Panc1 (cell line): ENCODE data around the gene MEGF9. TPM values are rescaled to one million over a fixed set of nuclear protein-coding genes. Genes with fewer than 3 reads are reported as not detected.
A peak's percentile ranks its signal among the peaks of the same experiment; 100 is the strongest.

Source experiments
- ATAC-seq: fragments of 200-7000 bp; cut with Tn5 transposase; 2 replicates; pipeline ENCODE4 v1.9.1; 2020; ENCODE audit warnings: mild to moderate bottlenecking, moderate library complexity
- BruUV-seq: library from RNA; stranded (reverse); fragments of 400-500 nt; replicated peaks from 2 replicates; lab custom pipeline; 2021; lab: Mats Ljungman, UMichigan
- CTCF ChIA-PET: fragments of 300-600 bp; sonication (Branson Sonifier 250); formaldehyde crosslinking; loops from one replicate; lab custom pipeline; 2022; ENCODE audit warnings: antibody characterized with exemption; lab: Charles Lee
- POLR2A ChIA-PET: fragments of 300-600 bp; sonication (Branson Sonifier 250); formaldehyde crosslinking; loops from one replicate; lab custom pipeline; 2022; ENCODE audit warnings: antibody characterized with exemption; lab: Charles Lee
- DNase-seq: peaks from one replicate; pipeline ENCODE4 v3.0.0-alpha.2; 2010; ENCODE audit warnings: low read depth, low spot score
- H3K27ac ChIP-seq: 2 replicates; pipeline ENCODE4 v1.5.1; 2011; ENCODE audit warnings: mild to moderate bottlenecking, low read length, inconsistent platforms
- H3K27me3 ChIP-seq: fragments of 200-500 bp; sonication (Bioruptor generic); 2 replicates; pipeline ENCODE4 v1.6.0; 2014; ENCODE audit warnings: low read length, inconsistent platforms; ENCODE audit not compliant: control insufficient read depth, insufficient read depth
- H3K36me3 ChIP-seq: fragments of 200-500 bp; sonication (Bioruptor generic); 2 replicates; pipeline ENCODE4 v1.5.1; 2014; ENCODE audit warnings: inconsistent platforms, mild to moderate bottlenecking, low read length, moderate library complexity; ENCODE audit not compliant: control insufficient read depth, insufficient read depth
- H3K4me1 ChIP-seq: 2 replicates; pipeline ENCODE4 v1.5.1; 2011; ENCODE audit warnings: inconsistent platforms, mild to moderate bottlenecking, low read length, moderate library complexity; ENCODE audit not compliant: control insufficient read depth, insufficient read depth
- H3K4me3 ChIP-seq, 2 experiments: 2 replicates each; pipeline ENCODE4 v1.5.1; 2011 to 2012; ENCODE audit warnings: low read depth in 2 of 2, low read length in 2 of 2, mild to moderate bottlenecking in 2 of 2, inconsistent platforms in 1 of 2, moderate library complexity in 1 of 2
- H3K9me3 ChIP-seq: fragments of 200-500 bp; sonication (Bioruptor generic); 2 replicates; pipeline ENCODE4 v1.5.1; 2014; ENCODE audit warnings: low read depth, mild to moderate bottlenecking, inconsistent platforms, low read length, moderate library complexity; ENCODE audit not compliant: control insufficient read depth, insufficient read depth
- CTCF ChIP-seq: fragments of 450-650 bp; IDR thresholded peaks from 2 replicates; pipeline ENCODE4 v1.5.1; 2017; ENCODE audit warnings: mild to moderate bottlenecking
- POLR2AphosphoS5 ChIP-seq: IDR thresholded peaks from 2 replicates; pipeline ENCODE4 v1.6.1; 2012; ENCODE audit warnings: mild to moderate bottlenecking, low read depth, low read length, moderate library complexity
- REST ChIP-seq, 2 experiments: IDR thresholded peaks; 2 replicates each; pipeline ENCODE4 v1.6.1; 2011 to 2012; ENCODE audit warnings: low read depth in 2 of 2, control low read depth in 1 of 2, low read length in 1 of 2, mild to moderate bottlenecking in 1 of 2, moderate library complexity in 1 of 2; ENCODE audit not compliant: insufficient read depth in 1 of 2
- SIN3A ChIP-seq: IDR thresholded peaks from 2 replicates; pipeline ENCODE4 v1.6.1; 2012; ENCODE audit warnings: low read depth, mild to moderate bottlenecking, low read length, moderate library complexity, borderline replicate concordance; ENCODE audit not compliant: insufficient read depth
- TCF7L2 ChIP-seq: IDR thresholded peaks from 2 replicates; pipeline ENCODE4 v1.6.1; 2011; ENCODE audit warnings: mild to moderate bottlenecking, low read depth, low read length, inconsistent platforms
- in situ Hi-C: cut with HindIII; loops from 2 replicates; pipeline ENCODE4 v1.10.0; 2016; ENCODE audit warnings: low sequenced_read_pairs, low pct_unique_long_range_greater_than_20kb
- intact Hi-C: fragments of 100-400 bp; cut with micrococcal nuclease; formaldehyde crosslinking; loops from one replicate; pipeline ENCODE4 v1.10.0; 2022; ENCODE audit not compliant: unreplicated experiment
- total RNA-seq: library from RNA; stranded (reverse); gene quantifications from one replicate; pipeline ENCODE4 v1.2.1, GENCODE V29; 2021; ENCODE audit not compliant: unreplicated experiment

The MEGF9 gene
- total RNA-seq, 1 experiment from 2014 or later, result 6.3 TPM

DNA sequence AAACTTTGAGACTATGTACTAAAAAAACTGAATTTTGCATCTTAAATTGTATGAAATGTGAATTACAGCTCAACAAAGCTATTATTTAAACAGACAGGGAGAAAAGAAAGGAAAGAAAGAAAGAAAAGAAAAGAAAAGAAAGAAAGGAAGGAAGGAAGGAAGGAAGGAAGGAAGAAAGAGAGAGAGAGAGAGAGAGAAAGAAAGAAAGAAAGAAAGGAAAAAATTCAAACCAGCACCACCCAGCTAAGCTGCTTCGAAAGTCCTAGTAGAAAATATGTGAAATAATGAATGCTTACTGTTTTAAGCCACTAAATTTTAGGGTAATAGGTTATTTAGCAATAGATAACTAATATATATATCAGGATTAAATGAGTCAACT is 102.6 kb downstream of the MEGF9 start:
- no peak for TF ChIP-seq POLR2AphosphoS5
- no peak for TF ChIP-seq SIN3A
- no peak for TF ChIP-seq REST (IDR thresholded peaks at IDR 0.05; ENCODE audit: insufficient read depth in 1 of 2, low read depth in 2 of 2, low read length in 1 of 2)
- no peak for TF ChIP-seq TCF7L2
- no peak for TF ChIP-seq CTCF
- no peak for DNase-seq
- Histone ChIP-seq H3K9me3 (no peaks in the 10 kb centered on the region), H3K4me3 (no peak overlapping the region), H3K27me3 (no peaks in the 10 kb centered on the region), H3K36me3 (no peaks in the 10 kb centered on the region), H3K4me1 (no peaks in the 10 kb centered on the region), H3K27ac (no peak overlapping the region)
- no TSS peak for BruUV-seq
- intact Hi-C loops, result no loop called here
- ChIA-PET CTCF (interaction anchor here (0.6 to 0.9 kb wide), 2 partner anchors 14 to 141 kb away, joined by 4 read pairs; no protein-coding TSS in a partner anchor), POLR2A (interaction anchor here (0.6 kb wide), 1 partner anchor 43 kb away, joined by 5 read pairs; no protein-coding TSS in a partner anchor)
- in situ Hi-C loops, result no loop called here
- no peak for ATAC-seq

DNA sequence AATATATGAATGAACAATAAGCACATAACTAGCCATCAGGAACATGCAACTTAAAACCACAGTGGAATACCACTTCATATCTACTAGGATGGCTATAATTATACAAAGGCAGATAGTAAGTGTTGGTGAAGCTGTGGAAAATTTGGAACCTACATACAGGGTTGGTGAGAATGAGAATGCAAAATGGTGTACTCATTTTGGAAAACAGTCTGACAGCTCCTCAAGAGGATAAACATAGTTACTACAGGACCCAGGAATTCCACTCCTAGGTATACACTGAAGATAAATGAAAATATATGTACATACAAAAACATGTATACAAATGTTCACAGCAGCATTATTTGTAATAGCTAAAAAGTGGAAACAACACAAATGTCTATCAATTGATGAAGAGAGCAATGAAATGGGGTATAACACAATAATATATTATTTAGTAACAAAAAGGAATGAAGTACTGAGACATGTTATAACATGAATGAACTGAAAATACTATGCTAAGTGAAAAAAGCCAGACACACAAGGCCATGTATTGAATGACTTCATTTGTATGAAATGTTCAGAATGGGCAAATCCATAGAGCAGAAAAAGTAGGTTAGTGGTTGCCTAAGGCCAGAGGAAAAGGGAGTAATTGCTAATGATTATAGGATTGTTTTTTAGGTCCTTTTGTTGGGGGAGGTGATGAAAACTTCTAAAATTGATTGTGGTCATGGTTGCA is 103.1 kb downstream of the MEGF9 start:
- intact Hi-C loops (no loop called here), in situ Hi-C loops (no loop called here)

More for the DNA sequence above, 103.1 kb downstream of the MEGF9 start:
- CTCF ChIA-PET, result interaction anchor here (0.6 to 0.9 kb wide), 2 partner anchors 15 to 142 kb away, joined by 4 read pairs; no protein-coding TSS in a partner anchor
- TF ChIP-seq CTCF (peak; percentile 24; the same call in 1 of the 2 replicates), REST (IDR thresholded peaks at IDR 0.05; ENCODE audit: insufficient read depth in 1 of 2, low read depth in 2 of 2, low read length in 1 of 2) (no peak), SIN3A (no peak), POLR2AphosphoS5 (no peak)
- Histone ChIP-seq H3K4me1 (no peaks in the 10 kb centered on the region), H3K4me3 (no peak overlapping the region), H3K27me3 (no peaks in the 10 kb centered on the region), H3K27ac (no peak overlapping the region), H3K36me3 (no peaks in the 10 kb centered on the region), H3K9me3 (no peaks in the 10 kb centered on the region)
- ATAC-seq (no peak), DNase-seq (no peak)
- no TSS peak for BruUV-seq
- POLR2A ChIA-PET, result interaction anchor here (0.6 kb wide), 1 partner anchor 43 kb away, joined by 5 read pairs; no protein-coding TSS in a partner anchor
